IMR-90 (cell line): ENCODE data around the gene JAKMIP1. TPM values are rescaled to one million over a fixed set of nuclear protein-coding genes. Genes with fewer than 3 reads are reported as not detected.

Experiments
- ATAC-seq: fragments of 200-7000 bp; cut with Tn5 transposase; 2 replicates; pipeline ENCODE4 v1.9.1; 2020; ENCODE audit warnings: low read depth, mild to moderate bottlenecking, moderate library complexity
- BruUV-seq: library from RNA; stranded (reverse); fragments of 400-500 nt; replicated peaks from 2 replicates; lab custom pipeline; 2021; lab: Mats Ljungman, UMichigan
- CTCF ChIA-PET: fragments of 300-600 bp; formaldehyde crosslinking; extraction: SDS; loops from one replicate; lab custom pipeline; 2021; ENCODE audit warnings: antibody characterized with exemption; lab: Yijun Ruan, JAX
- POLR2A ChIA-PET: fragments of 300-600 bp; sonication (Branson Sonifier 250); formaldehyde crosslinking; loops from one replicate; lab custom pipeline; 2022; ENCODE audit warnings: antibody characterized with exemption; ENCODE audit not compliant: unreplicated experiment; lab: Charles Lee
- DNase-seq: peaks from one replicate; pipeline ENCODE4 v3.0.0; 2013
- H2AFZ ChIP-seq: replicated peaks from 2 replicates; pipeline ENCODE3; 2013; ENCODE audit warnings: low read length, mild to moderate bottlenecking; ENCODE audit not compliant: poor library complexity
- H2AK5ac ChIP-seq: 2 replicates; pipeline ENCODE4 v1.6.1; 2013; ENCODE audit warnings: low read depth, low read length, inconsistent platforms
- H2AK9ac ChIP-seq: replicated peaks from 2 replicates; pipeline ENCODE3; 2013; ENCODE audit warnings: mild to moderate bottlenecking, low read depth, low read length, moderate library complexity; ENCODE audit not compliant: poor library complexity
- H2BK120ac ChIP-seq: 2 replicates; pipeline ENCODE4 v1.6.1; 2013; ENCODE audit warnings: low read depth, low read length, inconsistent platforms
- H2BK15ac ChIP-seq: 3 replicates; pipeline ENCODE4 v1.6.1; 2013; ENCODE audit warnings: low read depth, low read length, inconsistent platforms
- H2BK20ac ChIP-seq: 2 replicates; pipeline ENCODE4 v1.6.1; 2013; ENCODE audit warnings: low read depth, mild to moderate bottlenecking, inconsistent platforms, low read length, moderate library complexity
- H2BK5ac ChIP-seq: 2 replicates; pipeline ENCODE4 v1.6.1; 2013; ENCODE audit warnings: mild to moderate bottlenecking, low read depth, low read length, inconsistent platforms; ENCODE audit not compliant: poor library complexity, severe bottlenecking
- H3K14ac ChIP-seq: replicated peaks from 2 replicates; pipeline ENCODE4 v1.6.1; 2013; ENCODE audit warnings: low read depth, low read length, inconsistent platforms
- H3K18ac ChIP-seq: 2 replicates; pipeline ENCODE4 v1.6.1; 2013; ENCODE audit warnings: low read depth, low read length, control low read depth
- H3K23ac ChIP-seq: 2 replicates; pipeline ENCODE4 v1.6.1; 2013; ENCODE audit warnings: low read depth, low read length, inconsistent platforms
- H3K27ac ChIP-seq: 2 replicates; pipeline ENCODE4 v1.5.1; 2013; ENCODE audit warnings: mild to moderate bottlenecking, control low read depth, low read length; ENCODE audit not compliant: insufficient read depth
- H3K27me3 ChIP-seq: 2 replicates; pipeline ENCODE4 v1.6.1; 2013; ENCODE audit warnings: low read length; ENCODE audit not compliant: control insufficient read depth, insufficient read depth
- H3K36me3 ChIP-seq: 2 replicates; pipeline ENCODE4 v1.6.1; 2013; ENCODE audit warnings: low read length, mixed read lengths; ENCODE audit not compliant: control insufficient read depth, insufficient read depth
- H3K4ac ChIP-seq: 2 replicates; pipeline ENCODE4 v1.6.1; 2013; ENCODE audit warnings: low read depth, low read length, inconsistent platforms
- H3K4me1 ChIP-seq: 2 replicates; pipeline ENCODE4 v1.6.1; 2013; ENCODE audit warnings: low read length, mixed read lengths; ENCODE audit not compliant: control insufficient read depth, insufficient read depth
- H3K4me2 ChIP-seq: 2 replicates; pipeline ENCODE4 v1.6.1; 2013; ENCODE audit warnings: low read depth, mild to moderate bottlenecking, control low read depth, low read length, moderate library complexity
- H3K4me3 ChIP-seq: 2 replicates; pipeline ENCODE4 v1.5.1; 2013; ENCODE audit warnings: low read depth, mild to moderate bottlenecking, control low read depth, low read length, moderate library complexity; ENCODE audit not compliant: insufficient read depth
- H3K56ac ChIP-seq: 2 replicates; pipeline ENCODE4 v1.6.1; 2013; ENCODE audit warnings: low read length, inconsistent platforms; ENCODE audit not compliant: insufficient read depth; ENCODE audit errors: extremely low read depth
- H3K79me1 ChIP-seq, 2 experiments: 2 replicates each; pipeline ENCODE4 v1.6.1; 2013; ENCODE audit warnings: low read length in 2 of 2, inconsistent platforms in 1 of 2, low read depth in 1 of 2
- H3K9ac ChIP-seq: 2 replicates; pipeline ENCODE4 v1.6.1; 2013; ENCODE audit warnings: low read depth, low read length, control low read depth
- H3K9me1 ChIP-seq: 2 replicates; pipeline ENCODE4 v1.6.1; 2013; ENCODE audit warnings: low read length, inconsistent platforms; ENCODE audit not compliant: insufficient read depth
- H3K9me3 ChIP-seq: 2 replicates; pipeline ENCODE4 v1.6.1; 2013; ENCODE audit warnings: low read length; ENCODE audit not compliant: control insufficient read depth, insufficient read depth
- H4K20me1 ChIP-seq: 2 replicates; pipeline ENCODE4 v1.6.1; 2013; ENCODE audit warnings: low read length, inconsistent platforms; ENCODE audit not compliant: insufficient read depth
- H4K5ac ChIP-seq: 2 replicates; pipeline ENCODE4 v1.6.1; 2013; ENCODE audit warnings: mild to moderate bottlenecking, low read depth, low read length, control low read depth
- H4K8ac ChIP-seq, 2 experiments: 2 replicates each; pipeline ENCODE4 v1.6.1; 2013; ENCODE audit warnings: low read depth in 2 of 2, low read length in 2 of 2, control low read depth in 1 of 2, inconsistent platforms in 1 of 2
- H4K91ac ChIP-seq: 2 replicates; pipeline ENCODE4 v1.6.1; 2013; ENCODE audit warnings: low read depth, low read length, inconsistent platforms; ENCODE audit not compliant: insufficient read depth
- CHD1 ChIP-seq: IDR thresholded peaks from 2 replicates; pipeline ENCODE4 v1.6.1; 2012; ENCODE audit warnings: low read depth, low read length, improper control_type of control experiment
- MXI1 ChIP-seq: IDR thresholded peaks from 2 replicates; pipeline ENCODE4 v1.6.1; 2012; ENCODE audit warnings: low read depth, mild to moderate bottlenecking, low read length, moderate library complexity, borderline replicate concordance
- POLR2A ChIP-seq: IDR thresholded peaks from 2 replicates; pipeline ENCODE4 v1.6.1; 2012; ENCODE audit warnings: mild to moderate bottlenecking, low read depth, low read length
- RAD21 ChIP-seq: IDR thresholded peaks from 2 replicates; pipeline ENCODE4 v1.6.1; 2012; ENCODE audit warnings: low read length, improper control_type of control experiment
- WGBS, 2 experiments: methylation state at CpG; one replicate each; pipeline versions ENCODE4 v1.1.5 to v1.1.7; 2013; ENCODE audit warnings: missing lambda C conversion rate in 2 of 2; ENCODE audit not compliant: insufficient read length in 1 of 2; ENCODE audit errors: extremely low coverage in 2 of 2; 5-methylcytosine and 5-hydroxymethylcytosine counted together
- dilution Hi-C: fragments of 300-500 bp; cut with HindIII; formaldehyde crosslinking; loops from one replicate; pipeline ENCODE4 v1.14.3; 2018; ENCODE audit warnings: low sequenced_read_pairs; ENCODE audit not compliant: unreplicated experiment
- in situ Hi-C: fragments of 300-500 bp; cut with MboI; formaldehyde crosslinking; loops from 3 replicates; pipeline ENCODE4 v1.14.3; 2019; ENCODE audit warnings: low sequenced_read_pairs, inconsistent platforms, mixed read lengths
- intact Hi-C: fragments of 100-400 bp; cut with micrococcal nuclease; formaldehyde crosslinking; loops from 2 replicates; pipeline ENCODE4 v1.10.0; 2022
- polyA plus RNA-seq, 3 experiments: library from polyadenylated mRNA; depleted of rRNA; stranded (reverse); fragments of >200 nt; gene quantifications; 2 replicates each; pipeline ENCODE4 v1.2.3, GENCODE V29; 2012; ENCODE audit warnings: low replicate concordance in 1 of 3
- total RNA-seq: library from RNA; depleted of rRNA; stranded (reverse); fragments of >200 nt; gene quantifications from 2 replicates; pipeline ENCODE4 v1.2.3, GENCODE V29; 2012
- TF ChIP-seq, protein P1 (sequence below): conservative IDR thresholded peaks from 2 replicates; pipeline ENCODE4 v1.5.1; 2012; ENCODE audit warnings: mild to moderate bottlenecking, low read depth, low read length, improper control_type of control experiment
- TF ChIP-seq, protein P2 (sequence below): fragments of 150-350 bp; IDR thresholded peaks from 2 replicates; pipeline ENCODE4 v1.6.1; 2016; ENCODE audit warnings: low read depth, mild to moderate bottlenecking, low read length, moderate library complexity, borderline replicate concordance

Gene JAKMIP1
- total and polyA plus RNA-seq, 2 of the 4 experiments (the other 2 are of a cell fraction), result not detected

DNA sequence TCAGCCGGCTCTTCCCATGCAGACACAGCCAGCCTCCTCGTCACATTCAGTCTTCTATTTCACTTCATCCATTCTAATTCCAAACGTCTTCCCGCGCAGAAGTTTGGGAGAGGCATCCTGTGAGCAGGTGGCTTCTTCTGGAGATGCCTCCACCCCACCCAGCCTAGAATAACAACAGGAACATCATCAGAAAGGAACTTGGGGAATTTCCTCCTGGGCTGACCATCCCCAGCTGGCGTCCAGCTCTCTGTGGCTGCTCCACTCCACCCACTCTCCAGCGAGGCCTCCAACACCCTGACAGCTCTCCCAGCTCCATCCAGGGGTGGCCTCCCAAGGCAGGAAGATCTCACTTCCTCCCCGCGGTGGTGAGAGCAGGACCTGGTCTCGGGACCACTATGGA lies 176.6 kb downstream of the JAKMIP1 start:
- ATAC-seq (no peak), DNase-seq (no peak)
- dilution Hi-C loops, result no loop called here
- no peaks in the 10 kb centered on the region for H3K79me1 ChIP-seq
- no peak overlapping the region for H3K23ac ChIP-seq
- no peaks in the 10 kb centered on the region for H4K20me1 ChIP-seq
- no peak overlapping the region for H2BK120ac ChIP-seq
- H3K36me3 ChIP-seq, result no peaks in the 10 kb centered on the region
- H3K27ac ChIP-seq, result no peak overlapping the region
- no peak overlapping the region for H2AK5ac ChIP-seq
- H2BK5ac ChIP-seq, result no peak overlapping the region
- intact Hi-C loops, result no loop called here
- H3K27me3 ChIP-seq, result no peaks in the 10 kb centered on the region; the same call in 1 of the 2 replicates
- CTCF ChIA-PET, result no interaction called here
- H4K8ac ChIP-seq, result no peak overlapping the region
- TF ChIP-seq, protein P1, sequence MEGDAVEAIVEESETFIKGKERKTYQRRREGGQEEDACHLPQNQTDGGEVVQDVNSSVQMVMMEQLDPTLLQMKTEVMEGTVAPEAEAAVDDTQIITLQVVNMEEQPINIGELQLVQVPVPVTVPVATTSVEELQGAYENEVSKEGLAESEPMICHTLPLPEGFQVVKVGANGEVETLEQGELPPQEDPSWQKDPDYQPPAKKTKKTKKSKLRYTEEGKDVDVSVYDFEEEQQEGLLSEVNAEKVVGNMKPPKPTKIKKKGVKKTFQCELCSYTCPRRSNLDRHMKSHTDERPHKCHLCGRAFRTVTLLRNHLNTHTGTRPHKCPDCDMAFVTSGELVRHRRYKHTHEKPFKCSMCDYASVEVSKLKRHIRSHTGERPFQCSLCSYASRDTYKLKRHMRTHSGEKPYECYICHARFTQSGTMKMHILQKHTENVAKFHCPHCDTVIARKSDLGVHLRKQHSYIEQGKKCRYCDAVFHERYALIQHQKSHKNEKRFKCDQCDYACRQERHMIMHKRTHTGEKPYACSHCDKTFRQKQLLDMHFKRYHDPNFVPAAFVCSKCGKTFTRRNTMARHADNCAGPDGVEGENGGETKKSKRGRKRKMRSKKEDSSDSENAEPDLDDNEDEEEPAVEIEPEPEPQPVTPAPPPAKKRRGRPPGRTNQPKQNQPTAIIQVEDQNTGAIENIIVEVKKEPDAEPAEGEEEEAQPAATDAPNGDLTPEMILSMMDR, result no peak
- TF ChIP-seq MXI1 (no peak), POLR2A (no peak), CHD1 (no peak), RAD21 (no peak)
- TF ChIP-seq, protein P2, sequence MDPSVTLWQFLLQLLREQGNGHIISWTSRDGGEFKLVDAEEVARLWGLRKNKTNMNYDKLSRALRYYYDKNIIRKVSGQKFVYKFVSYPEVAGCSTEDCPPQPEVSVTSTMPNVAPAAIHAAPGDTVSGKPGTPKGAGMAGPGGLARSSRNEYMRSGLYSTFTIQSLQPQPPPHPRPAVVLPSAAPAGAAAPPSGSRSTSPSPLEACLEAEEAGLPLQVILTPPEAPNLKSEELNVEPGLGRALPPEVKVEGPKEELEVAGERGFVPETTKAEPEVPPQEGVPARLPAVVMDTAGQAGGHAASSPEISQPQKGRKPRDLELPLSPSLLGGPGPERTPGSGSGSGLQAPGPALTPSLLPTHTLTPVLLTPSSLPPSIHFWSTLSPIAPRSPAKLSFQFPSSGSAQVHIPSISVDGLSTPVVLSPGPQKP, result no peak
- no peak overlapping the region for H4K5ac ChIP-seq
- H3K56ac ChIP-seq, result no peak overlapping the region
- H3K4me2 ChIP-seq, result no peak overlapping the region
- H2AFZ ChIP-seq, result no peak overlapping the region
- no TSS peak for BruUV-seq
- no peaks in the 10 kb centered on the region for H3K9me1 ChIP-seq
- no peaks in the 10 kb centered on the region for H3K4me1 ChIP-seq
- H2BK15ac ChIP-seq, result no peak overlapping the region
- no peak overlapping the region for H3K18ac ChIP-seq
- no peak overlapping the region for H4K91ac ChIP-seq
- POLR2A ChIA-PET, result no interaction called here
- H3K9me3 ChIP-seq, result no peaks in the 10 kb centered on the region
- no peak overlapping the region for H3K14ac ChIP-seq
- H3K9ac ChIP-seq, result no peak overlapping the region
- H3K4ac ChIP-seq, result no peak overlapping the region
- no peak overlapping the region for H2AK9ac ChIP-seq
- WGBS, 2 experiments, result 53% methylated on average over 5 of the region's 10 CpGs; no CpG with 5 or more reads in 1 of the 2 experiments
- H3K4me3 ChIP-seq, result no peak overlapping the region
- no peak overlapping the region for H2BK20ac ChIP-seq
- in situ Hi-C loops, result no loop called here
